ENCODE results near the gene KRT222. TPM values are rescaled to one million over a fixed set of nuclear protein-coding genes. Genes with fewer than 3 reads are reported as not detected.

KRT222 gene
- total RNA-seq, 4 donors from 2014 or later, result 0.26 TPM; not detected in 3

DNA sequence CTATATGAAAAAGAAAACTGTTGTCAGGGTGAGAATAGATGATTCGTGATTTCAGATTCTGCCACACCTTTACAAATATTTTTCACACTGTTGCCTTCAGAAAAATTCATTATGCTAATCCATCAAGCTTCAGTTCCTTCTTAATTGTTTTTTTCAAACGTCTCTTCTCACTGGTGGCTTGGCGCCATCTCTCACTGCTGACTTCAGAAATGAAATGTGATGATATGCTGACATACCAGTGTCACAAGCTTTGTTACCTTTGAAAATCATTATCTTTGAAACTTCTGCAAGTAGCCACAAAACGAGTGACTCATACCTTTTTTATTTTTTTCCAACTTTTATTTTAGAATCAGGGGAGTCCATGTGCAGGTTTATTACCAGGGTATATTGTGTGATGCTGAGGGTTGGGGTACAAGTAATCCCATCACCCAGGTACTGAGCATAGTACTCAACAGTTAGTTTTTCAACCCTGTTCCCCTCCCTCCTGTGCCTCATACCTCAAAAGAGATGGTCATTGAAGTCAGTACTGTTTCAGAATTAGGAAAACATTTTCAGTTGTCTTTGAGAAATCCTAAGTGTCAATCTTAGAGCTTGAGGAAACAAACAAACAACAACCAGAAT, 14.0 kb upstream of the KRT222 start:
- DNase-seq (ENCODE audit: low spot score in 2 of 2), result no peak
- no peaks in the 10 kb centered on the region for H3K4me1 ChIP-seq
- peaks cover 2% of the 10 kb centered on the region for H3K27me3 ChIP-seq
- H3K9me3 ChIP-seq, result no peaks in the 10 kb centered on the region
- H3K36me3 ChIP-seq, result no peaks in the 10 kb centered on the region
- no peak for TF ChIP-seq EP300 (IDR thresholded peaks at IDR 0.05)
- TF ChIP-seq POLR2AphosphoS5 (IDR thresholded peaks at IDR 0.05), result no peak
- TF ChIP-seq, protein P1, sequence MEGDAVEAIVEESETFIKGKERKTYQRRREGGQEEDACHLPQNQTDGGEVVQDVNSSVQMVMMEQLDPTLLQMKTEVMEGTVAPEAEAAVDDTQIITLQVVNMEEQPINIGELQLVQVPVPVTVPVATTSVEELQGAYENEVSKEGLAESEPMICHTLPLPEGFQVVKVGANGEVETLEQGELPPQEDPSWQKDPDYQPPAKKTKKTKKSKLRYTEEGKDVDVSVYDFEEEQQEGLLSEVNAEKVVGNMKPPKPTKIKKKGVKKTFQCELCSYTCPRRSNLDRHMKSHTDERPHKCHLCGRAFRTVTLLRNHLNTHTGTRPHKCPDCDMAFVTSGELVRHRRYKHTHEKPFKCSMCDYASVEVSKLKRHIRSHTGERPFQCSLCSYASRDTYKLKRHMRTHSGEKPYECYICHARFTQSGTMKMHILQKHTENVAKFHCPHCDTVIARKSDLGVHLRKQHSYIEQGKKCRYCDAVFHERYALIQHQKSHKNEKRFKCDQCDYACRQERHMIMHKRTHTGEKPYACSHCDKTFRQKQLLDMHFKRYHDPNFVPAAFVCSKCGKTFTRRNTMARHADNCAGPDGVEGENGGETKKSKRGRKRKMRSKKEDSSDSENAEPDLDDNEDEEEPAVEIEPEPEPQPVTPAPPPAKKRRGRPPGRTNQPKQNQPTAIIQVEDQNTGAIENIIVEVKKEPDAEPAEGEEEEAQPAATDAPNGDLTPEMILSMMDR (IDR thresholded peaks at IDR 0.05), result no peak
- TF ChIP-seq POLR2A (IDR thresholded peaks at IDR 0.05), result no peak
- no peak overlapping the region for H3K27ac ChIP-seq
- 44% methylated on average over 4 of the region's 4 CpGs for WGBS
- H3K4me3 ChIP-seq, result no peak overlapping the region

DNA sequence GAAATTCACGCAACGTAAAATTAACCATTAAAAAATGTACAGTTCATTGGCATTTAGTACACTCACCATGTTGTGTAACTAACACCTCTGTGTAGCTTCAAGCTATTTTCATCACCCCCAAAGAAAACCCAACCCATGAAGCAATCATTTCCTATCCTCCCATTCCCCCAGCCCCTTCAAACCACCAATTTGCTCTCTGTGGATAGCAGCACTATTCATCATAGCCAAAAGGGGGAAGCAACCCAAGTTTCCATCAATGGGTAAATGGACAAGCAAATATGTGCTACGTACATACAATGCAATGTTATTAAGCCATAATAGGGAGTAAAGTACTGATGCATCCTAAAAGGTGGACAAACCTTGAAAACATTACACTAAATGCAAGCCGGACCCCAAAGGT, 10.9 kb upstream of the KRT222 start:
- peaks cover 2% of the 10 kb centered on the region for H3K27me3 ChIP-seq
- H3K4me1 ChIP-seq, result no peaks in the 10 kb centered on the region
- no peaks in the 10 kb centered on the region for H3K9me3 ChIP-seq
- WGBS, result 90% methylated on average over 4 of the region's 4 CpGs
- no peak overlapping the region for H3K4me3 ChIP-seq
- TF ChIP-seq EP300 (IDR thresholded peaks at IDR 0.05) (no peak), POLR2AphosphoS5 (IDR thresholded peaks at IDR 0.05) (no peak), POLR2A (IDR thresholded peaks at IDR 0.05) (no peak)
- no peaks in the 10 kb centered on the region for H3K36me3 ChIP-seq
- no peak overlapping the region for H3K27ac ChIP-seq
- DNase-seq (ENCODE audit: low spot score in 2 of 2), result no peak

GRCh38 chr17:40672654-40673053, 7.7 kb upstream of the KRT222 start:
- no peak for TF ChIP-seq EP300 (IDR thresholded peaks at IDR 0.05)
- no peak for TF ChIP-seq POLR2A (IDR thresholded peaks at IDR 0.05)
- TF ChIP-seq POLR2AphosphoS5 (IDR thresholded peaks at IDR 0.05), result no peak
- TF ChIP-seq, protein P1 (IDR thresholded peaks at IDR 0.05), result no peak
- H3K27ac ChIP-seq, result no peak overlapping the region
- WGBS, result 92% methylated on average over 2 of the region's 2 CpGs

DNA sequence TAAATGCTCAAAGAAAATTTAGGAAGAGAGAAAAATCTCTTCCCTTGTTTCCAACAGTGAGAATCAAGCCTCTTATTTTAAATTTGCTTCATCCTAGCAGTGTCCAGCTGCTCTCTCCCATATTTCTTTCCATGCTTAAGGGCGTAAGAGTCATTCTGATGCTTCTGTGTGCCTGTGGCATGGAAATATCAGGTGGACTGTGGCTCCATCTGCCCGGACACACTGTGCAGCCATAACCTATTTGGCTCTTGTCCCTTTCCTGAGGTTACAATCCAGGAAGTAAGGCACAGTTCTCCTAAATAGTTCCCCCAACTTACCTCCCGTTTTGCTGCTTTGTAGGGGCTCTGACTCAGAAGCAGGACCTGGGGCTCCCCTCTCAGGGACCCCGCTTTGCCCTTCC, 6.3 kb upstream of the KRT222 start:
- Histone ChIP-seq H3K4me1 (no peaks in the 10 kb centered on the region), H3K36me3 (no peaks in the 10 kb centered on the region), H3K9me3 (no peaks in the 10 kb centered on the region), H3K27me3 (peaks cover 7% of the 10 kb centered on the region), H3K27ac (no peak overlapping the region), H3K4me3 (no peak overlapping the region)
- TF ChIP-seq EP300 (IDR thresholded peaks at IDR 0.05), result no peak
- no peak for TF ChIP-seq POLR2AphosphoS5 (IDR thresholded peaks at IDR 0.05)
- TF ChIP-seq POLR2A (IDR thresholded peaks at IDR 0.05), result no peak
- TF ChIP-seq, protein P1 (IDR thresholded peaks at IDR 0.05), result no peak
- no peak for DNase-seq (ENCODE audit: low spot score in 2 of 2)
- 42% methylated on average over 4 of the region's 4 CpGs for WGBS

More at GRCh38 chr17:40672654-40673053, 7.7 kb upstream of the KRT222 start:
- Histone ChIP-seq H3K4me1 (no peaks in the 10 kb centered on the region), H3K36me3 (no peaks in the 10 kb centered on the region), H3K4me3 (no peak overlapping the region), H3K9me3 (no peaks in the 10 kb centered on the region), H3K27me3 (peaks cover 3% of the 10 kb centered on the region)
- DNase-seq (ENCODE audit: low spot score in 2 of 2), result no peak

DNA sequence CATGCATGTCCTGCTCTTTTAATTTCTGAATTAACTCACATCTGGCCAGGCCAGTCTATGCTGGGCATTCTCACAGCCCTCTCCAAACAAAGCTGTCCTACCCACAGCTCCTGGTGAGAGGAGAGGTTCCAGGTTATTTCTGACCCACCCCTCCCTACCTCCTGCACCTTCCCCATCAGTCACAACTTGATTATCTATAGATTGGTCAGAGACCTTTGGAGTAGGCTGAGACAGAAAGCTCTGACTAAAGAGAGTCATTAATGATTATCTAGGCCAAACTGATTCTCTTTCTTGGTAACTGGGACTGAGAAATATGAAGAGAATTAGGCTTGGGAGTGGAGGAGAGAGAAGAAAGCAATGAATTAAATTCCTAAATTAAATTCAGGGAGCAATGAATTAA, 1.4 kb upstream of the KRT222 start:
- TF ChIP-seq, protein P1 (IDR thresholded peaks at IDR 0.05), result no peak
- TF ChIP-seq POLR2AphosphoS5 (IDR thresholded peaks at IDR 0.05), result no peak
- TF ChIP-seq EP300 (IDR thresholded peaks at IDR 0.05), result no peak
- TF ChIP-seq POLR2A (IDR thresholded peaks at IDR 0.05), result no peak
- Histone ChIP-seq H3K4me1 (peaks cover 4% of the 10 kb centered on the region), H3K4me3 (no peak overlapping the region), H3K27me3 (peaks cover 14% of the 10 kb centered on the region), H3K27ac (no peak overlapping the region), H3K9me3 (no peaks in the 10 kb centered on the region), H3K36me3 (no peaks in the 10 kb centered on the region)
- DNase-seq (ENCODE audit: low spot score in 2 of 2), result no peak

DNA sequence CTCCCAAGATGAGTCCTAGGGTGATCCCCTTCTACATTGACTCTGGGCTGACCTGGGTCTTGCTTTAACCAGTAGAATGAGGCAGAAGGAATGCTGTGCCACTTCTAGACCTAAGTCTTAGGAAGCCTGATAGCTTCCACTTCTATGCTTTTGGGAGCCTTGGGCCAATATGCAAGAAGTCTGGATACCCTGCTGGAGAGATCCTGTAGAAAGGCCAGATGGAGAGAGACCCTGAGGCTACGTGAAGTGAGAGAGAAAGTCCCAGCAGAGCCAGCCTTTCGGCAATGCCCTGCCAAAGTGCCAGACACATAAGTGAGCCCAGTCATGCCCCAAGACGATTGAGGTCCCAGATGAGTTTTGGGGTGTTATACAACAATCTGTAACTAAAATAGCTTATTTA, 1.7 kb downstream of the KRT222 start:
- TF ChIP-seq POLR2AphosphoS5 (IDR thresholded peaks at IDR 0.05) (no peak), POLR2A (IDR thresholded peaks at IDR 0.05) (no peak), EP300 (IDR thresholded peaks at IDR 0.05) (no peak)
- TF ChIP-seq, protein P1 (IDR thresholded peaks at IDR 0.05), result no peak
- Histone ChIP-seq H3K4me1 (peaks cover 4% of the 10 kb centered on the region), H3K27me3 (peaks cover 14% of the 10 kb centered on the region), H3K9me3 (no peaks in the 10 kb centered on the region), H3K36me3 (no peaks in the 10 kb centered on the region), H3K27ac (no peak overlapping the region), H3K4me3 (no peak overlapping the region)
- 75% methylated on average over 3 of the region's 3 CpGs for WGBS
- no peak for DNase-seq (ENCODE audit: low spot score in 2 of 2)

All from suprapubic skin (tissue), 4 donors.